ENCODE measurements around the gene UNC50.
"Not testable (repeated sequence)": the region's sequence is repeated elsewhere in the genome, so short reads cannot be mapped to it uniquely, and the experiment has no call there.

UNC50 gene

GRCh38 chr2:98654699-98655495 lies 46.5 kb downstream of the UNC50 start:
- peak in 1 of 2 experiments; percentile 65 for DNase-seq (ENCODE audit: low read depth in 1 of 2, low spot score in 1 of 2)
- peak overlapping the region; percentile 79 for H3K27ac ChIP-seq (replicated peaks)

DNA sequence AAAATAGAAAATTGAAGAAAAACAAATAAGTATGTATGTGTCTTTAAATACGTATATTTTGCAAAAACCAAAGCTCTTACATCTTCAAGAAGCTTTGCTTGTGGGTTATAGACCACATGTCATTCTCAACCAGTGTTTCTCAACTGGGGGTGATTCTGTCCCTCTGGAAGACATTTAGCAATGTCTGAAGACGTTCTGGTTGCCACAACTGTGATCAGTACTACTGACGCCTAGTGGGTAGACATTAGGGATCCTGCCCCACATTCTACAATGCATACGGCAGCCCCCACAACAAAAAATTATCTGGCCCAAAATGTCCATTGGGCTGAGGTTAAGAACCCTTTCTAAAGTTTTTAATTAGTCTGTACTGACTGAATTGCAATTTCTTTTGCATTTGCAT lies 48.4 kb downstream of the UNC50 start:
- Histone ChIP-seq H3K27me3 (ENCODE audit: insufficient read depth, poor library complexity, severe bottlenecking) (no peaks in the 10 kb centered on the region), H3K27ac (replicated peaks) (peak overlapping the region; percentile 79), H3K4me3 (replicated peaks; ENCODE audit: insufficient read depth, low read length) (no peak overlapping the region)
- DNase-seq (ENCODE audit: low read depth in 1 of 2, low spot score in 1 of 2) = peak; percentile 38 to 94
- TF ChIP-seq, protein P1, sequence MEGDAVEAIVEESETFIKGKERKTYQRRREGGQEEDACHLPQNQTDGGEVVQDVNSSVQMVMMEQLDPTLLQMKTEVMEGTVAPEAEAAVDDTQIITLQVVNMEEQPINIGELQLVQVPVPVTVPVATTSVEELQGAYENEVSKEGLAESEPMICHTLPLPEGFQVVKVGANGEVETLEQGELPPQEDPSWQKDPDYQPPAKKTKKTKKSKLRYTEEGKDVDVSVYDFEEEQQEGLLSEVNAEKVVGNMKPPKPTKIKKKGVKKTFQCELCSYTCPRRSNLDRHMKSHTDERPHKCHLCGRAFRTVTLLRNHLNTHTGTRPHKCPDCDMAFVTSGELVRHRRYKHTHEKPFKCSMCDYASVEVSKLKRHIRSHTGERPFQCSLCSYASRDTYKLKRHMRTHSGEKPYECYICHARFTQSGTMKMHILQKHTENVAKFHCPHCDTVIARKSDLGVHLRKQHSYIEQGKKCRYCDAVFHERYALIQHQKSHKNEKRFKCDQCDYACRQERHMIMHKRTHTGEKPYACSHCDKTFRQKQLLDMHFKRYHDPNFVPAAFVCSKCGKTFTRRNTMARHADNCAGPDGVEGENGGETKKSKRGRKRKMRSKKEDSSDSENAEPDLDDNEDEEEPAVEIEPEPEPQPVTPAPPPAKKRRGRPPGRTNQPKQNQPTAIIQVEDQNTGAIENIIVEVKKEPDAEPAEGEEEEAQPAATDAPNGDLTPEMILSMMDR (IDR thresholded peaks at IDR 0.05; ENCODE audit: insufficient read depth, low read length) = no peak
- TF ChIP-seq POLR2AphosphoS5 (IDR thresholded peaks at IDR 0.05; ENCODE audit: low read depth) (peak; percentile 72), GABPA (IDR thresholded peaks at IDR 0.05; ENCODE audit: low read depth) (no peak), SPI1 (IDR thresholded peaks at IDR 0.05; ENCODE audit: borderline replicate concordance, low read depth) (no peak)
- TF ChIP-seq, protein P2, sequence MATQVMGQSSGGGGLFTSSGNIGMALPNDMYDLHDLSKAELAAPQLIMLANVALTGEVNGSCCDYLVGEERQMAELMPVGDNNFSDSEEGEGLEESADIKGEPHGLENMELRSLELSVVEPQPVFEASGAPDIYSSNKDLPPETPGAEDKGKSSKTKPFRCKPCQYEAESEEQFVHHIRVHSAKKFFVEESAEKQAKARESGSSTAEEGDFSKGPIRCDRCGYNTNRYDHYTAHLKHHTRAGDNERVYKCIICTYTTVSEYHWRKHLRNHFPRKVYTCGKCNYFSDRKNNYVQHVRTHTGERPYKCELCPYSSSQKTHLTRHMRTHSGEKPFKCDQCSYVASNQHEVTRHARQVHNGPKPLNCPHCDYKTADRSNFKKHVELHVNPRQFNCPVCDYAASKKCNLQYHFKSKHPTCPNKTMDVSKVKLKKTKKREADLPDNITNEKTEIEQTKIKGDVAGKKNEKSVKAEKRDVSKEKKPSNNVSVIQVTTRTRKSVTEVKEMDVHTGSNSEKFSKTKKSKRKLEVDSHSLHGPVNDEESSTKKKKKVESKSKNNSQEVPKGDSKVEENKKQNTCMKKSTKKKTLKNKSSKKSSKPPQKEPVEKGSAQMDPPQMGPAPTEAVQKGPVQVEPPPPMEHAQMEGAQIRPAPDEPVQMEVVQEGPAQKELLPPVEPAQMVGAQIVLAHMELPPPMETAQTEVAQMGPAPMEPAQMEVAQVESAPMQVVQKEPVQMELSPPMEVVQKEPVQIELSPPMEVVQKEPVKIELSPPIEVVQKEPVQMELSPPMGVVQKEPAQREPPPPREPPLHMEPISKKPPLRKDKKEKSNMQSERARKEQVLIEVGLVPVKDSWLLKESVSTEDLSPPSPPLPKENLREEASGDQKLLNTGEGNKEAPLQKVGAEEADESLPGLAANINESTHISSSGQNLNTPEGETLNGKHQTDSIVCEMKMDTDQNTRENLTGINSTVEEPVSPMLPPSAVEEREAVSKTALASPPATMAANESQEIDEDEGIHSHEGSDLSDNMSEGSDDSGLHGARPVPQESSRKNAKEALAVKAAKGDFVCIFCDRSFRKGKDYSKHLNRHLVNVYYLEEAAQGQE (IDR thresholded peaks at IDR 0.05; ENCODE audit: insufficient replicate concordance, low read depth) = no peak

More at GRCh38 chr2:98654699-98655495, 46.5 kb downstream of the UNC50 start:
- TF ChIP-seq POLR2AphosphoS5 (IDR thresholded peaks at IDR 0.05; ENCODE audit: low read depth) (no peak), SPI1 (IDR thresholded peaks at IDR 0.05; ENCODE audit: borderline replicate concordance, low read depth) (peak; percentile 90), GABPA (IDR thresholded peaks at IDR 0.05; ENCODE audit: low read depth) (no peak)
- TF ChIP-seq, protein P2 (IDR thresholded peaks at IDR 0.05; ENCODE audit: insufficient replicate concordance, low read depth) = no peak
- Histone ChIP-seq H3K4me3 (replicated peaks; ENCODE audit: insufficient read depth, low read length) (no peak overlapping the region), H3K27me3 (ENCODE audit: insufficient read depth, poor library complexity, severe bottlenecking) (no peaks in the 10 kb centered on the region)

DNA sequence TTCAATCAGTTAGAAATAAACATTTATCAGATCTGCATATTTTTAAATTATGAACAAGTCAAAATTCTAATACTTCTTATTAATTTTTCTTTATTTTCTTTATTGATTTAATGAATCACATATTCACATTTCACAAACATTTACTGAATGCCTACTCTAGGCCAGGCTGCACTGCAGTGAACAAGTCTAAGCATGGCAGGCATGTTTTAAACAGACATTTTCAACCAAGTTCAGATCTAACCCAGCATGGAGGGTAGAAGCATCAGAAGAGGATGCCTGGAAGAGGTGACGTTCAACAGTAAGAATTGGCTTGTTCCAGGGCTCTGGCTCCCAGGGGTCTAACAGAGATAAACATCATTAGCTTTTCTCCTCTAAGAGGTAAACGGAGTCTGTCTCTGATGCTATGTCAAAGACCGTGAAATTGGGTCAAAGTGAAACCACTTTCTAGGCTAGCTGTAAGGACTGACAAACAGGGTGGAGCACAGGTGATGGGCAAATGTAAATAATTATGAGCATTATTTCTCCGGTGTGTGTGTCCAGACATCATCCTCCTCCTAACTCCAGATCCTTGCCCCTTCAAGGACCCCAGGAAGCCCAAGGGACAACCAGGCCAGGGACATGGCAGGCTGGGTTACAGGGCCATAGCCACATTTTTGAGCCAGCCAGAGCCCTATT lies 50.6 kb downstream of the UNC50 start:
- Histone ChIP-seq H3K27me3 (ENCODE audit: insufficient read depth, poor library complexity, severe bottlenecking) (no peaks in the 10 kb centered on the region), H3K4me3 (replicated peaks; ENCODE audit: insufficient read depth, low read length) (no peak overlapping the region), H3K27ac (replicated peaks) (no peak overlapping the region)
- no peak for DNase-seq (ENCODE audit: low read depth in 1 of 2, low spot score in 1 of 2)
- TF ChIP-seq SPI1 (IDR thresholded peaks at IDR 0.05; ENCODE audit: borderline replicate concordance, low read depth) (no peak), POLR2AphosphoS5 (IDR thresholded peaks at IDR 0.05; ENCODE audit: low read depth) (no peak)
- TF ChIP-seq, protein P2 (IDR thresholded peaks at IDR 0.05; ENCODE audit: insufficient replicate concordance, low read depth) = no peak

GRCh38 chr2:98659491-98659840 lies 51.1 kb downstream of the UNC50 start:
- not testable (repeated sequence) for H3K4me3 ChIP-seq (replicated peaks; ENCODE audit: insufficient read depth, low read length); H3K27me3 ChIP-seq (ENCODE audit: insufficient read depth, poor library complexity, severe bottlenecking); H3K27ac ChIP-seq (replicated peaks); DNase-seq (ENCODE audit: low read depth in 1 of 2, low spot score in 1 of 2)
